Trophoblast cell (in vitro differentiated cells and primary cell): ENCODE results near the gene ESRP2.

Experiments
- DNase-seq, 2 donors: peaks; one replicate each; pipeline ENCODE4 v3.0.0-alpha.2; 2016
- H2AFZ ChIP-seq: 2 replicates; pipeline ENCODE4 v1.6.1; 2013; ENCODE audit warnings: low read length, moderate library complexity, mild to moderate bottlenecking; ENCODE audit not compliant: insufficient read depth, poor library complexity
- H2AK5ac ChIP-seq: 2 replicates; pipeline ENCODE4 v1.6.1; 2013; ENCODE audit warnings: mild to moderate bottlenecking, low read length
- H2BK120ac ChIP-seq: 2 replicates; pipeline ENCODE4 v1.6.1; 2013; ENCODE audit warnings: low read length, mild to moderate bottlenecking, moderate library complexity; ENCODE audit not compliant: insufficient read depth, poor library complexity
- H2BK12ac ChIP-seq: 2 replicates; pipeline ENCODE4 v1.6.1; 2013; ENCODE audit warnings: mild to moderate bottlenecking, low read length, moderate library complexity
- H2BK5ac ChIP-seq: 2 replicates; pipeline ENCODE4 v1.6.1; 2013; ENCODE audit warnings: low read length, low read depth, moderate library complexity, mild to moderate bottlenecking; ENCODE audit not compliant: poor library complexity
- H3K14ac ChIP-seq: 2 replicates; pipeline ENCODE4 v1.6.1; 2013; ENCODE audit warnings: mild to moderate bottlenecking, low read length
- H3K18ac ChIP-seq: 2 replicates; pipeline ENCODE4 v1.6.1; 2013; ENCODE audit warnings: mild to moderate bottlenecking, low read length
- H3K23ac ChIP-seq: 2 replicates; pipeline ENCODE4 v1.6.1; 2013; ENCODE audit warnings: low read length
- H3K27ac ChIP-seq: 2 replicates; pipeline ENCODE4 v1.5.1; 2013; ENCODE audit warnings: low read depth, mild to moderate bottlenecking, inconsistent platforms, low read length, moderate library complexity
- H3K27me3 ChIP-seq: 2 replicates; pipeline ENCODE4 v1.6.1; 2013; ENCODE audit warnings: inconsistent platforms, mild to moderate bottlenecking, low read length, moderate library complexity; ENCODE audit not compliant: insufficient read depth
- H3K36me3 ChIP-seq, 2 experiments: 1 replicate in 1 of 2; 2 replicates in 1 of 2; pipeline ENCODE4 v1.6.1; 2013; ENCODE audit warnings: low read length in 2 of 2, mild to moderate bottlenecking in 2 of 2, moderate library complexity in 1 of 2; ENCODE audit not compliant: insufficient read depth in 2 of 2, control insufficient read depth in 1 of 2
- H3K4ac ChIP-seq: 2 replicates; pipeline ENCODE4 v1.6.1; 2013; ENCODE audit warnings: low read depth, mild to moderate bottlenecking, low read length, moderate library complexity
- H3K4me1 ChIP-seq, 2 experiments: 1 replicate in 1 of 2; 2 replicates in 1 of 2; pipeline ENCODE4 v1.6.1; 2013; ENCODE audit warnings: low read length in 2 of 2, mild to moderate bottlenecking in 2 of 2, moderate library complexity in 1 of 2; ENCODE audit not compliant: insufficient read depth in 2 of 2, control insufficient read depth in 1 of 2
- H3K4me2 ChIP-seq: 2 replicates; pipeline ENCODE4 v1.6.1; 2013; ENCODE audit warnings: inconsistent platforms, mild to moderate bottlenecking, low read length, moderate library complexity
- H3K4me3 ChIP-seq: 2 replicates; pipeline ENCODE4 v1.5.1; 2013; ENCODE audit warnings: mild to moderate bottlenecking, low read depth, low read length, inconsistent platforms
- H3K79me1 ChIP-seq: one replicate; pipeline ENCODE4 v1.6.1; 2013; ENCODE audit warnings: low read length
- H3K79me2 ChIP-seq: 2 replicates; pipeline ENCODE4 v1.6.1; 2013; ENCODE audit warnings: low read length, mild to moderate bottlenecking; ENCODE audit not compliant: control insufficient read depth, insufficient read depth, poor library complexity
- H3K9ac ChIP-seq: 2 replicates; pipeline ENCODE4 v1.6.1; 2013; ENCODE audit warnings: mild to moderate bottlenecking, low read length
- H3K9me3 ChIP-seq: 2 replicates; pipeline ENCODE4 v1.6.1; 2013; ENCODE audit warnings: low read depth, mild to moderate bottlenecking, control low read depth, inconsistent platforms, low read length; ENCODE audit not compliant: insufficient read depth
- H4K12ac ChIP-seq: 2 replicates; pipeline ENCODE4 v1.6.1; 2013; ENCODE audit warnings: low read depth, mild to moderate bottlenecking, low read length, moderate library complexity
- H4K8ac ChIP-seq: 2 replicates; pipeline ENCODE4 v1.6.1; 2013; ENCODE audit warnings: low read depth, mild to moderate bottlenecking, low read length, moderate library complexity
- H4K91ac ChIP-seq: one replicate; pipeline ENCODE4 v1.6.1; 2013; ENCODE audit warnings: low read depth, mild to moderate bottlenecking, low read length, moderate library complexity
- WGBS: extraction: QIAGEN DNeasy Blood & Tissue Kit; methylation state at CpG from one replicate; pipeline ENCODE4 v1.1.7; 2013; ENCODE audit warnings: missing lambda C conversion rate; ENCODE audit not compliant: insufficient read length, insufficient coverage; ENCODE audit errors: extremely low coverage; 5-methylcytosine and 5-hydroxymethylcytosine counted together

Gene ESRP2

GRCh38 chr16:68255712-68256111 is 19.8 kb upstream of the ESRP2 start:
- H2BK120ac ChIP-seq = no peak overlapping the region
- WGBS = no CpG with 5 or more reads among the region's 18 CpGs
- no peak overlapping the region for H2AFZ ChIP-seq
- H3K36me3 ChIP-seq = peaks cover 29 to 34% of the 10 kb centered on the region in 2 experiments
- H4K12ac ChIP-seq = no peak overlapping the region
- no peaks in the 10 kb centered on the region for H3K27me3 ChIP-seq
- H3K4me3 ChIP-seq = no peak overlapping the region
- H3K4me1 ChIP-seq = peaks cover 4 to 9% of the 10 kb centered on the region in 2 experiments
- H3K14ac ChIP-seq = no peak overlapping the region
- H4K8ac ChIP-seq = no peak overlapping the region
- no peaks in the 10 kb centered on the region for H3K9me3 ChIP-seq
- DNase-seq = no peak
- H3K79me2 ChIP-seq = no peaks in the 10 kb centered on the region
- no peak overlapping the region for H2AK5ac ChIP-seq
- H2BK12ac ChIP-seq = no peak overlapping the region
- no peak overlapping the region for H3K27ac ChIP-seq
- no peak overlapping the region for H2BK5ac ChIP-seq
- no peak overlapping the region for H3K23ac ChIP-seq
- no peak overlapping the region for H3K4ac ChIP-seq
- no peak overlapping the region for H4K91ac ChIP-seq
- H3K4me2 ChIP-seq = no peak overlapping the region
- no peak overlapping the region for H3K9ac ChIP-seq
- no peaks in the 10 kb centered on the region for H3K79me1 ChIP-seq
- no peak overlapping the region for H3K18ac ChIP-seq

GRCh38 chr16:68253721-68254120 is 17.8 kb upstream of the ESRP2 start:
- Histone ChIP-seq H3K4me3 (no peak overlapping the region), H2AK5ac (no peak overlapping the region)

GRCh38 chr16:68252383-68252782 is 16.5 kb upstream of the ESRP2 start:
- H2AFZ ChIP-seq = no peak overlapping the region
- no peak overlapping the region for H3K18ac ChIP-seq
- no peak for DNase-seq

More at GRCh38 chr16:68253721-68254120, 17.8 kb upstream of the ESRP2 start:
- H2BK120ac ChIP-seq = no peak overlapping the region
- H2BK12ac ChIP-seq = no peak overlapping the region
- peaks cover 21 to 25% of the 10 kb centered on the region in 2 experiments for H3K36me3 ChIP-seq
- H3K27ac ChIP-seq = no peak overlapping the region
- H3K4me1 ChIP-seq = peaks cover 4 to 9% of the 10 kb centered on the region in 2 experiments
- no peak overlapping the region for H3K18ac ChIP-seq
- no CpG with 5 or more reads among the region's 4 CpGs for WGBS
- H3K9me3 ChIP-seq = no peaks in the 10 kb centered on the region
- no peak overlapping the region for H3K9ac ChIP-seq
- no peak overlapping the region for H4K91ac ChIP-seq
- H2AFZ ChIP-seq = no peak overlapping the region
- no peak overlapping the region for H2BK5ac ChIP-seq
- no peak overlapping the region for H4K12ac ChIP-seq
- H3K23ac ChIP-seq = no peak overlapping the region
- H3K27me3 ChIP-seq = no peaks in the 10 kb centered on the region
- no peaks in the 10 kb centered on the region for H3K79me1 ChIP-seq
- no peak overlapping the region for H4K8ac ChIP-seq
- H3K4me2 ChIP-seq = no peak overlapping the region
- H3K79me2 ChIP-seq = no peaks in the 10 kb centered on the region
- DNase-seq = no peak
- H3K14ac ChIP-seq = no peak overlapping the region
- H3K4ac ChIP-seq = no peak overlapping the region

GRCh38 chr16:68251832-68252231 is 15.9 kb upstream of the ESRP2 start:
- no peak overlapping the region for H2AFZ ChIP-seq
- no peak overlapping the region for H3K4me2 ChIP-seq
- H2AK5ac ChIP-seq = no peak overlapping the region
- no peak overlapping the region for H4K12ac ChIP-seq
- H3K4me3 ChIP-seq = no peak overlapping the region
- H3K9ac ChIP-seq = no peak overlapping the region
- H4K8ac ChIP-seq = no peak overlapping the region
- H2BK5ac ChIP-seq = no peak overlapping the region
- H3K79me2 ChIP-seq = no peaks in the 10 kb centered on the region
- H3K18ac ChIP-seq = no peak overlapping the region
- peaks cover 21 to 22% of the 10 kb centered on the region in 2 experiments for H3K36me3 ChIP-seq
- H2BK12ac ChIP-seq = no peak overlapping the region
- no CpG with 5 or more reads among the region's 5 CpGs for WGBS
- H3K14ac ChIP-seq = no peak overlapping the region
- no peaks in the 10 kb centered on the region for H3K4me1 ChIP-seq
- H4K91ac ChIP-seq = no peak overlapping the region
- H2BK120ac ChIP-seq = no peak overlapping the region
- no peak for DNase-seq
- no peaks in the 10 kb centered on the region for H3K27me3 ChIP-seq
- H3K23ac ChIP-seq = no peak overlapping the region
- no peak overlapping the region for H3K27ac ChIP-seq
- H3K4ac ChIP-seq = no peak overlapping the region
- H3K9me3 ChIP-seq = no peaks in the 10 kb centered on the region
- H3K79me1 ChIP-seq = no peaks in the 10 kb centered on the region

More at GRCh38 chr16:68252383-68252782, 16.5 kb upstream of the ESRP2 start:
- Histone ChIP-seq H3K27me3 (no peaks in the 10 kb centered on the region), H2AK5ac (no peak overlapping the region), H3K9ac (no peak overlapping the region), H2BK120ac (no peak overlapping the region), H4K12ac (no peak overlapping the region), H4K8ac (no peak overlapping the region), H3K9me3 (no peaks in the 10 kb centered on the region), H3K4me1 (peaks cover under 1 to 1% of the 10 kb centered on the region in 2 experiments), H3K79me1 (no peaks in the 10 kb centered on the region), H3K36me3 (peaks cover 21 to 23% of the 10 kb centered on the region in 2 experiments), H3K4ac (no peak overlapping the region), H3K23ac (no peak overlapping the region), H2BK5ac (no peak overlapping the region), H3K27ac (no peak overlapping the region), H3K14ac (no peak overlapping the region), H4K91ac (no peak overlapping the region), H3K4me3 (no peak overlapping the region), H3K4me2 (no peak overlapping the region), H3K79me2 (no peaks in the 10 kb centered on the region), H2BK12ac (no peak overlapping the region)
- no CpG with 5 or more reads among the region's 5 CpGs for WGBS
